WTC11 (cell line): Measurements from ENCODE around the gene SMYD1.

Source experiments
- CREB1 ChIP-seq: sonication (generic); formaldehyde crosslinking; IDR thresholded peaks from 2 replicates; pipeline ENCODE4 v1.8.0; 2023; ENCODE audit warnings: mild to moderate bottlenecking, missing genetic modification reagents
- FOXJ3 ChIP-seq: sonication (generic); formaldehyde crosslinking; IDR thresholded peaks from 2 replicates; pipeline ENCODE4 v1.9.0; 2021; ENCODE audit warnings: missing genetic modification reagents, mild to moderate bottlenecking, borderline replicate concordance
- MYBL2 ChIP-seq: sonication (generic); formaldehyde crosslinking; IDR thresholded peaks from 2 replicates; pipeline ENCODE4 v1.8.1; 2023; ENCODE audit warnings: mild to moderate bottlenecking, moderate library complexity, missing genetic modification reagents
- NFE2L1 ChIP-seq: sonication (generic); formaldehyde crosslinking; IDR thresholded peaks from 2 replicates; pipeline ENCODE4 v1.8.1; 2023; ENCODE audit warnings: missing genetic modification reagents
- SMAD3 ChIP-seq: sonication (generic); formaldehyde crosslinking; IDR thresholded peaks from 2 replicates; pipeline ENCODE4 v1.8.0; 2022; ENCODE audit warnings: missing genetic modification reagents, mild to moderate bottlenecking, borderline replicate concordance
- SP1 ChIP-seq: sonication (generic); formaldehyde crosslinking; conservative IDR thresholded peaks from 2 replicates; pipeline ENCODE4 v1.8.1; 2022; ENCODE audit warnings: missing genetic modification reagents
- TCF7 ChIP-seq: sonication (generic); formaldehyde crosslinking; IDR thresholded peaks from 2 replicates; pipeline ENCODE4 v1.8.0; 2022; ENCODE audit warnings: mild to moderate bottlenecking, low read depth, missing genetic modification reagents, moderate library complexity
- TP53 ChIP-seq: sonication (generic); formaldehyde crosslinking; IDR thresholded peaks from 2 replicates; pipeline ENCODE4 v1.8.1; 2023; ENCODE audit warnings: mild to moderate bottlenecking, missing genetic modification reagents
- ZNF281 ChIP-seq: sonication (generic); formaldehyde crosslinking; IDR thresholded peaks from 2 replicates; pipeline ENCODE4 v1.8.0; 2023; ENCODE audit warnings: mild to moderate bottlenecking, missing genetic modification reagents
- ZNF423 ChIP-seq: fragments of 250-450 bp; sonication (Bioruptor Pico); IDR thresholded peaks from 2 replicates; pipeline ENCODE4 v2.1.2; 2022; ENCODE audit warnings: mild to moderate bottlenecking, moderate library complexity
- TF ChIP-seq, protein P1 (sequence below): fragments of 200-600 bp; IDR thresholded peaks from 2 replicates; pipeline ENCODE4 v1.8.0; 2022; ENCODE audit warnings: antibody characterized with exemption
- TF ChIP-seq, protein P2 (sequence below): sonication (generic); formaldehyde crosslinking; IDR thresholded peaks from 2 replicates; pipeline ENCODE4 v1.8.0; 2022; ENCODE audit warnings: mild to moderate bottlenecking, missing genetic modification reagents
- TF ChIP-seq, protein P3 (sequence below): sonication (generic); formaldehyde crosslinking; IDR thresholded peaks from 2 replicates; pipeline ENCODE4 v1.8.0; 2022; ENCODE audit warnings: mild to moderate bottlenecking, missing genetic modification reagents
- TF ChIP-seq, protein P4 (sequence below): sonication (generic); formaldehyde crosslinking; IDR thresholded peaks from 2 replicates; pipeline ENCODE4 v1.8.1; 2023; ENCODE audit warnings: mild to moderate bottlenecking, missing genetic modification reagents, moderate library complexity

GRCh38 chr2:88066543-88066942 is 1.1 kb upstream of the SMYD1 start:
- TF ChIP-seq FOXJ3 (no peak), SP1 (CRISPR knock-in tag) (no peak), SMAD3 (no peak), MYBL2 (CRISPR knock-in tag) (no peak), ZNF281 (CRISPR knock-in tag) (no peak), TP53 (CRISPR knock-in tag) (no peak), NFE2L1 (CRISPR knock-in tag) (no peak), CREB1 (no peak), ZNF423 (CRISPR knock-in tag) (no peak), TCF7 (no peak)
- TF ChIP-seq, protein P1, sequence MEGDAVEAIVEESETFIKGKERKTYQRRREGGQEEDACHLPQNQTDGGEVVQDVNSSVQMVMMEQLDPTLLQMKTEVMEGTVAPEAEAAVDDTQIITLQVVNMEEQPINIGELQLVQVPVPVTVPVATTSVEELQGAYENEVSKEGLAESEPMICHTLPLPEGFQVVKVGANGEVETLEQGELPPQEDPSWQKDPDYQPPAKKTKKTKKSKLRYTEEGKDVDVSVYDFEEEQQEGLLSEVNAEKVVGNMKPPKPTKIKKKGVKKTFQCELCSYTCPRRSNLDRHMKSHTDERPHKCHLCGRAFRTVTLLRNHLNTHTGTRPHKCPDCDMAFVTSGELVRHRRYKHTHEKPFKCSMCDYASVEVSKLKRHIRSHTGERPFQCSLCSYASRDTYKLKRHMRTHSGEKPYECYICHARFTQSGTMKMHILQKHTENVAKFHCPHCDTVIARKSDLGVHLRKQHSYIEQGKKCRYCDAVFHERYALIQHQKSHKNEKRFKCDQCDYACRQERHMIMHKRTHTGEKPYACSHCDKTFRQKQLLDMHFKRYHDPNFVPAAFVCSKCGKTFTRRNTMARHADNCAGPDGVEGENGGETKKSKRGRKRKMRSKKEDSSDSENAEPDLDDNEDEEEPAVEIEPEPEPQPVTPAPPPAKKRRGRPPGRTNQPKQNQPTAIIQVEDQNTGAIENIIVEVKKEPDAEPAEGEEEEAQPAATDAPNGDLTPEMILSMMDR, result no peak
- TF ChIP-seq, protein P2, sequence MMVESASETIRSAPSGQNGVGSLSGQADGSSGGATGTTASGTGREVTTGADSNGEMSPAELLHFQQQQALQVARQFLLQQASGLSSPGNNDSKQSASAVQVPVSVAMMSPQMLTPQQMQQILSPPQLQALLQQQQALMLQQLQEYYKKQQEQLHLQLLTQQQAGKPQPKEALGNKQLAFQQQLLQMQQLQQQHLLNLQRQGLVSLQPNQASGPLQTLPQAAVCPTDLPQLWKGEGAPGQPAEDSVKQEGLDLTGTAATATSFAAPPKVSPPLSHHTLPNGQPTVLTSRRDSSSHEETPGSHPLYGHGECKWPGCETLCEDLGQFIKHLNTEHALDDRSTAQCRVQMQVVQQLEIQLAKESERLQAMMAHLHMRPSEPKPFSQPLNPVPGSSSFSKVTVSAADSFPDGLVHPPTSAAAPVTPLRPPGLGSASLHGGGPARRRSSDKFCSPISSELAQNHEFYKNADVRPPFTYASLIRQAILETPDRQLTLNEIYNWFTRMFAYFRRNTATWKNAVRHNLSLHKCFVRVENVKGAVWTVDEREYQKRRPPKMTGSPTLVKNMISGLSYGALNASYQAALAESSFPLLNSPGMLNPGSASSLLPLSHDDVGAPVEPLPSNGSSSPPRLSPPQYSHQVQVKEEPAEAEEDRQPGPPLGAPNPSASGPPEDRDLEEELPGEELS, result no peak
- TF ChIP-seq, protein P3, sequence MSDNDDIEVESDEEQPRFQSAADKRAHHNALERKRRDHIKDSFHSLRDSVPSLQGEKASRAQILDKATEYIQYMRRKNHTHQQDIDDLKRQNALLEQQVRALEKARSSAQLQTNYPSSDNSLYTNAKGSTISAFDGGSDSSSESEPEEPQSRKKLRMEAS (CRISPR knock-in tag), result no peak
- TF ChIP-seq, protein P4, sequence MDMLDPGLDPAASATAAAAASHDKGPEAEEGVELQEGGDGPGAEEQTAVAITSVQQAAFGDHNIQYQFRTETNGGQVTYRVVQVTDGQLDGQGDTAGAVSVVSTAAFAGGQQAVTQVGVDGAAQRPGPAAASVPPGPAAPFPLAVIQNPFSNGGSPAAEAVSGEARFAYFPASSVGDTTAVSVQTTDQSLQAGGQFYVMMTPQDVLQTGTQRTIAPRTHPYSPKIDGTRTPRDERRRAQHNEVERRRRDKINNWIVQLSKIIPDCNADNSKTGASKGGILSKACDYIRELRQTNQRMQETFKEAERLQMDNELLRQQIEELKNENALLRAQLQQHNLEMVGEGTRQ, result no peak
